Astrocyte of the hippocampus (primary cell): ENCODE measurements around the gene MAPKBP1.

Experiments used
- DNase-seq: peaks from one replicate; pipeline ENCODE4 v3.0.0; 2011; ENCODE audit warnings: low read depth, low spot score

The MAPKBP1 gene

GRCh38 chr15:41848631-41849030 lies 74.3 kb downstream of the MAPKBP1 start:
- no peak for DNase-seq

DNA sequence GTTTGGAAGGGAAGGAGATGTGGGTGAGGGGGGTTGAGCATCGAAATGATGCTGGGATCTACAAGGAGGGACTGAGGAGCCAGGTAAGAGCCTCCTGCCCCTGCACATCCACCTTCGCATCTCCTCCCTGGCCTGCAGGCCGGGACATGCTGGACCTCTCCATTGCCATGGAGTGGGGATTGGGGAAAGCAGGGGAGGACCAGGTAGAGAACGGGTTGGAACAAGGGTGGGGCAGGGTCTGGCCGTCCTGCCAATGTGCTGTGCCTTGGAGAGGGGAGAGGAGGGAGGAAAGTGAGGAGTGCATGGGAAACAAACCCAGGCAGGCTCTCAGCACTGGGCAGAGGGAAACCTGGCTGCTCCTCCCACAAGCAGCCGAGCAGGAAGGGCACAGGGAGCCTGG lies 74.9 kb downstream of the MAPKBP1 start:
- no peak for DNase-seq

- no peak for DNase-seq
Measured at GRCh38 chr15:41849861-41850260, 75.6 kb downstream of the MAPKBP1 start.

- no peak for DNase-seq
Measured at GRCh38 chr15:41850482-41851166, 76.3 kb downstream of the MAPKBP1 start.

DNA sequence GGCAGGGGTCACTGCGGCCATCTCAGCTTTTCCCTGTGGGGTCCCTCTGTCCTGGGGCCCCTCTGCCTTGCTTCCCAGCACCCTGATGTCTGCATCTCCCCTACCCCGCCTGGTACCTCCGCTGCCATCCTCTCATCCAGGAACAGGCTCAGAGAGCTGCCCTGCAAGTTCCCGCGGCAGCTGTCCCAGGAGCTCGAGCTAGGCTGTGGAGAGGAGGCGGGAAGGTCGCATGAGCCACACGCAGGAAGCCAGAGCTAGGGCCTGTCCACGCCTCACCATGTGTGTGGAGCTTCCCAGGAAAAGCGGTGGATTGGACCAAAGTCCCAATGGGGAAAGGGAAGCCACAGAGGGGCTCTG lies 76.9 kb downstream of the MAPKBP1 start:
- DNase-seq: no peak

DNA sequence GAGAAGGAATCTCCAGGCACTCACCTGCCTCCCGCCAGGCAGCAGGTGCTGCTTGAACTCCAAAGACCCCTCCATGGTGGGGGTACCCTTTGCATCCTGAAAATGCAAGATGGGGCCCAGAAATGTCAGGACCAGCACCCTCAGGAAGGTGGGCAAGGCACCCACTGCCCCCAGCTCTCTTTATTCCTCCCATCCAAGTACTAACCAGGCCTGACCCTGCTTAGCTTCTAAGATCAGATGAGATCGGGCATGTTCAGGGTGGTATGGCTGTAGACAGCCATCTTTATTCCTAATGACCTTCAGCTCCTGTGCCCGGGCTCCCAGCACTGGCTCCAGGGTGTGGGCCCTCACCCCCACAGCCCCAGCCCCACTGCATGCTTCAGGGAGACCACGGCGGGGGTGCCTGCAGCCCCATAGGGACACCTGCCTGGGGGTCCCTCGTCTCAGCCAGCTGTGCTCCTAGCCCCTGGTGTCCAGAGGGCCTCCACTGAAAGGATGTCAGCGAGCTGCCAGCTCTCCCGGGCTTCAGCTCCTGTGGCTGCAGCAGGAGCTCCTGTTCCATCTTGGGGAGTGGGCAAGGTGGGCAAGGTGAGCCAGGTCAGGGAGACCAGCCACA lies 77.6 kb downstream of the MAPKBP1 start:
- DNase-seq: no peak

DNA sequence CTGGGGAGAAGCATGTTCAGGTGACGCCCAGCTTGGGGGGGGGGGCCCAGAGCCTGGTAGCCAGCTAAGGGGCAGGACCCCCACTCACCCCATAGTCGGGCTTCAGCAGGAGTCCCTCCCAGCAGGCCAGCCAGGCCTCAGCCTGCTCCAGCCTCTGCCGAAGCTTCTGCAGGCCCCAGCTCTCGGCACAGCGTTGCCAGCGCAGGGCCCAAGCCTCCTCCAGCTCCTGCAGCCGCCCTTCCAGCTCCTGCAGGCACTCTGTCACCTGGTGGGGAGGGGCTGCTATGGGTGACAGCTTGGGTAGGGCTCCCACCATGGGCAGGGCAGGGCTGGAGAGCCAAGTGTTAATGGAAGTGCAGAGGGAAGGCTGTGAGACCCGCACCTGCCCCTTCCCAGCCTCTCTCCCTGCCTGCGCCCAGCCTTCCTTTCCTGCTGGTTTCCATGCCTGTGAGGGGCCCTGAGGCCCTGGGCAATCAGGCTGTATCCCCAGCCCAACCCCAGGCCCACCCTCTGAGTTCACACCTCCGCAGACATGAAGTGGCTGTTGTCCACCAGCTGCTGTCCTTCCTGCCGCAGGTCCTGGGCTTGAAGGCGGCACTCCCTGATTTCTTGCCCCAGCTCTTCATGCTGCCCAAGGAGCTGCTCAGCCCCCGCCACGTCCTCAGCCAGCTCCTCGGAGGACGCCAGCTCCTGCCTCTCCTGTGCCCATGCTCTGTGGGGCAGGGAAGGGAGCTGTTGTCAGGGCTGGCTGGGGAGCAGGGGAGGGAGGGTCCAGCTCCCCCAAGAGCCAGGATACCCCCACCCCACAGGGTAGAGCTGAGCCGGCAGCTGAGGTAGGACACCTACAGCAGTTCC lies 78.7 kb downstream of the MAPKBP1 start:
- DNase-seq: no peak

DNA sequence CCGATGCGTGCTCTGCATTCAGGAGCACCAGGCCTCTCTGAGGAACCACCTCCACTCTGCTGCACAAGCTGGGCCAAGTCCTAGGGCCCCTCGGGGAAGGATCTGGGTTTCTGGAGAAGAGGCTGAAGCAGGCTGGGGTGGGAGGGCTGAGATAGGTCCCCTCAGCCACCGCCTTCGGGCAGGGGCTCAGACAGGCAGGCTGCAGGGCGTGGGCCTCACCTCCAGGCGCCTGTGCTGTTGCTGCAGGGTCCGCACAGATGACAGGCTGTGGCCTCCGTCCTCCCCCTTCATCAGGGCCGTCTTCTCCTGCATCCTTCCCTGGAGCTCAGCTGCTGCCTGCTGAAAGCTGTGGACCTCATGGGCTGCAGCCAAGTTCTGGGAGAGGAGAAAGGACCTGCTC lies 79.5 kb downstream of the MAPKBP1 start:
- DNase-seq: no peak

GRCh38 chr15:41854443-41854842 lies 80.2 kb downstream of the MAPKBP1 start:
- no peak for DNase-seq

- DNase-seq: no peak
Measured at GRCh38 chr15:41855261-41855961, 81.1 kb downstream of the MAPKBP1 start.

- no peak for DNase-seq
Measured at GRCh38 chr15:41856262-41856661, 82.0 kb downstream of the MAPKBP1 start.

DNA sequence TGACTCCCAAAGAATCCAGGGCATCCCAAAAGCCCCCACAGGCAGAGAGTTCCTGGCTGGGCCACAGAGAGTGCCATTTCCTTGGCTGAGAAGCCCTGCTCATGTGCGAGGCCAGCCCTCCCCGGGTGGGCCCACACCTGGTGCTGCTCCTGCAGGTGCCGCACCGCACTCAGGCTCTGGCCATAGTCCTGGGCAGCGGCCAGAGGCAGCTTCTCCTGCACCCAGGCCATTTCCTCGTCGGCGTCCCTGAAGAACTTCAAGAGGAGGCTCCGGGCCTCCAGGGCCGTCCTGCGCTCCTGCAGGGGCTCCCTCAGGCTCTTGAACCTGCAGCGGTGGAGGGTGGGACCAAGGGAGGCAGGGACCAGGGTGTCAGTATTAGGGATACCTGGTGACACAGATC lies 82.4 kb downstream of the MAPKBP1 start:
- no peak for DNase-seq

GRCh38 chr15:41857316-41857715 lies 83.0 kb downstream of the MAPKBP1 start:
- DNase-seq: no peak

DNA sequence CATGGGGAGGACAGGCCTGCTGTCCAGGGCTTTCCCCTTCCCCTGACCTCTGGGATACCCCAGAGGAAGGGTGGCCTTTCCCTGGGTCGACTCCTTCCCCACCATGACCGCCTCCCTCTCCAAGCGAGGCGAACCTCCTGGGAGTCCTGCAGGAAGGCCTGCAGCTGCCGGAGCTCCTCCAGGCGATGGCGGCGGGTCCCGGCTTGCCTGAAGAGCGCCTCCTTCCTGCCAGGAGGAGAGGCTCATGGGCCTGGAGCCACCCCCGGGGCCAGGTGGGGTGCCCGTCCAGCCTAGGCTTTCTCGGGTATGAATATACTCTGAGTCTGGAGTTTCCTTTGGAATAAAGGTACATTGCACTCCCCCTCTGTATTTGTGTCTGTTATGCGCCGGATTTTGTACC lies 84.5 kb downstream of the MAPKBP1 start:
- DNase-seq: no peak

DNA sequence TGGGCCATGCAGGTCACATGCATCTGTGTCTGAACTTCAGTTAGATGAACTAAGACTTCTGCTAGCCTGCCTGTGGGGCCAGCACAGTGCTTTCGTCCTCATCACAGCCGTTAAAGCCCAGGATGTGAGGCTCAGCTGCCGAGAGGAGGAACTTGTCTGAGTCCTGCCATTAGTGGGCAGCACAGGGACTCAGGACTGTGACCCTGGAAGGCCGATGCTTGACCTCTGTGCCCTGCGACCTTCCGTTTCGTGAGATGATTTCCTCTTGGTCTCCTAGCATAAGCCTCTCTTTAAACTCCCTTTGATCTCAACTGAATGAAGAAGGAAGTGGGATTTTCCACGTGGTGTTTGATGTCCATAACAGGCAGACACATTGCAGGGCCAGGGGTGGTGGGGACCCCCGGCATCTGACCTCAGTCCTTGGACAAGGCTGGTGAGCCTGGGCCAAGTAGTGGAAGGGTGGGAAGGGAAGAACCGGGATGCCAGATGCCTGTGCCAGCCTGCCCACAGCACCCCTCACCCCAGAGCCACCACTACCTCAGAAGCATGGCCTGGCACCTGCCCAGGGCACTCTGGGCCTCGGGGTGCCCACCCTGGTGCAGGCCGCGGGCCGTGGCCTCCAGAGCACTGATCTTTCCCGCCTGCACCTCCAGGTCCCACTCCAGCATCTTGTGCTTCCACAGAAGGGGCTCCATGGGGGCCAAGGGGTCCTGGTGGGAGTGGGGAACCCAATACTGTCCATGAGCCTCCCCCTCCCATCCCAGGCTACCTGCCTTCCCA lies 86.0 kb downstream of the MAPKBP1 start:
- DNase-seq: no peak

- no peak for DNase-seq
Measured at GRCh38 chr15:41861736-41862356, 87.6 kb downstream of the MAPKBP1 start.

GRCh38 chr15:41862515-41863116 lies 88.3 kb downstream of the MAPKBP1 start:
- no peak for DNase-seq

GRCh38 chr15:41865490-41866055 lies 91.3 kb downstream of the MAPKBP1 start:
- no peak for DNase-seq

GRCh38 chr15:41866263-41866703 lies 92.0 kb downstream of the MAPKBP1 start:
- no peak for DNase-seq
